Cardiac fibroblast (primary cell): ENCODE data around the gene UBAP2L.
A peak's percentile ranks its signal among the peaks of the same experiment; 100 is the strongest.
"Not testable (repeated sequence)": the region's sequence is repeated elsewhere in the genome, so short reads cannot be mapped to it uniquely, and the experiment has no call there.

ENCODE experiments used
- DNase-seq, 2 donors: peaks; one replicate each; pipeline versions ENCODE4 v3.0.0 to v3.0.0-alpha.2; 2010; ENCODE audit warnings: low read depth in 2 of 2
- H3K4me3 ChIP-seq, 2 donors: replicated peaks in 1 of 2; 1 replicate in 1 of 2; 2 replicates in 1 of 2; pipeline ENCODE4 v1.5.1; 2011; ENCODE audit warnings: low read depth in 2 of 2, low read length in 2 of 2, mild to moderate bottlenecking in 2 of 2, moderate library complexity in 1 of 2
- CTCF ChIP-seq: IDR thresholded peaks from one replicate; pipeline ENCODE4 v1.5.1; 2011; ENCODE audit warnings: low read depth, mild to moderate bottlenecking, low read length, inconsistent platforms

UBAP2L gene

GRCh38 chr1:154288661-154289060 is 67.9 kb downstream of the UBAP2L start:
- no peak for TF ChIP-seq CTCF
- DNase-seq: no peak
- no peak overlapping the region for H3K4me3 ChIP-seq

GRCh38 chr1:154290921-154291320 is 70.2 kb downstream of the UBAP2L start:
- DNase-seq: no peak
- no peak overlapping the region for H3K4me3 ChIP-seq
- TF ChIP-seq CTCF: no peak

- no peak overlapping the region for H3K4me3 ChIP-seq
- peak in 1 of 2 donors; percentile 12 for DNase-seq
- no peak for TF ChIP-seq CTCF
Measured at GRCh38 chr1:154295408-154296235, 74.9 kb downstream of the UBAP2L start.

- TF ChIP-seq CTCF: no peak
- no peak overlapping the region for H3K4me3 ChIP-seq
- no peak for DNase-seq
Measured at GRCh38 chr1:154301582-154301981, 80.8 kb downstream of the UBAP2L start.

- DNase-seq: peak in 1 of 2 donors; percentile 76
- H3K4me3 ChIP-seq: no peak overlapping the region
- TF ChIP-seq CTCF: no peak
Measured at GRCh38 chr1:154304664-154305337, 84.0 kb downstream of the UBAP2L start.

GRCh38 chr1:154306151-154306550 is 85.4 kb downstream of the UBAP2L start:
- H3K4me3 ChIP-seq: no peak overlapping the region
- TF ChIP-seq CTCF: no peak
- DNase-seq: peak in 1 of 2 donors; percentile 34

GRCh38 chr1:154307670-154308270 is 87.0 kb downstream of the UBAP2L start:
- not testable (repeated sequence) for H3K4me3 ChIP-seq, DNase-seq

- not testable (repeated sequence) for H3K4me3 ChIP-seq, DNase-seq
Measured at GRCh38 chr1:154309136-154309535, 88.4 kb downstream of the UBAP2L start.

- not testable (repeated sequence) for DNase-seq
Measured at GRCh38 chr1:154312229-154313065, 91.7 kb downstream of the UBAP2L start.

More at GRCh38 chr1:154312229-154313065, 91.7 kb downstream of the UBAP2L start:
- H3K4me3 ChIP-seq: not testable (repeated sequence)
